K562 (cell line): ENCODE measurements around the gene SGSM2. TPM values are rescaled to one million over a fixed set of nuclear protein-coding genes. Genes with fewer than 3 reads are reported as not detected.

ENCODE experiments used
- ATAC-seq: fragments of 200-7000 bp; cut with Tn5 transposase; 3 replicates; pipeline ENCODE4 v1.9.1; 2020; ENCODE audit warnings: moderate library complexity
- BruUV-seq: library from RNA; stranded (reverse); fragments of 400-500 nt; replicated peaks from 2 replicates; lab custom pipeline; 2021; lab: Mats Ljungman, UMichigan
- CTCF ChIA-PET: fragments of 300-600 bp; formaldehyde crosslinking; extraction: SDS; loops from one replicate; lab custom pipeline; 2021; ENCODE audit warnings: low intra/inter-chr PET ratio; lab: Yijun Ruan, JAX
- POLR2A ChIA-PET: fragments of 300-600, 350-650 bp; sonication (Branson Sonifier 250); formaldehyde crosslinking; extraction: SDS; loops from one replicate; lab custom pipeline; 2021; ENCODE audit warnings: antibody characterized with exemption, inconsistent platforms; lab: Yijun Ruan, JAX
- DNase-seq, 4 experiments: peaks; one replicate each; pipeline versions ENCODE4 v3.0.0 to v3.0.0-alpha.2; 2011 to 2018; ENCODE audit warnings: low spot score in 3 of 4, mixed read lengths in 3 of 4; ENCODE audit errors: extremely low read depth in 1 of 4
- FAIRE-seq: peaks from 2 replicates; lab custom pipeline; 2011; peaks lifted over from hg19 to GRCh38; lab: Jason Lieb, UNC
- H2AFZ ChIP-seq: 2 replicates; pipeline ENCODE4 v1.6.0; 2011; ENCODE audit warnings: low read depth, low read length, control low read depth, inconsistent platforms
- H3K27ac ChIP-seq: fragments of 200-600 bp; 3 replicates; pipeline ENCODE4 v1.8.0; 2011; ENCODE audit warnings: low read depth, mild to moderate bottlenecking, control low read depth, inconsistent platforms, low read length, moderate library complexity, mixed read lengths; ENCODE audit errors: extremely low read depth
- H3K27me3 ChIP-seq, 2 experiments: fragments of 300-600 bp in 1 of 2; 2 replicates in 1 of 2; 3 replicates in 1 of 2; pipeline versions ENCODE4 v1.6.0 to v1.8.0; 2011; ENCODE audit warnings: inconsistent platforms in 2 of 2, low read length in 2 of 2, mild to moderate bottlenecking in 1 of 2, mixed read lengths in 1 of 2, moderate library complexity in 1 of 2; ENCODE audit not compliant: control insufficient read depth in 2 of 2, insufficient read depth in 2 of 2
- H3K36me3 ChIP-seq: fragments of 300-600 bp; 3 replicates; pipeline ENCODE4 v1.8.0; 2011; ENCODE audit warnings: mild to moderate bottlenecking, low read length, inconsistent platforms; ENCODE audit not compliant: control insufficient read depth, insufficient read depth
- H3K4me1 ChIP-seq, 2 experiments: fragments of 200-600 bp in 1 of 2; replicated peaks in 1 of 2; 2 replicates in 1 of 2; 3 replicates in 1 of 2; pipeline versions ENCODE4 v1.5.1 to v1.8.0; 2011; ENCODE audit warnings: inconsistent platforms in 2 of 2, low read length in 2 of 2, mild to moderate bottlenecking in 1 of 2, mixed read lengths in 1 of 2, moderate library complexity in 1 of 2; ENCODE audit not compliant: control insufficient read depth in 2 of 2, insufficient read depth in 2 of 2
- H3K4me2 ChIP-seq: 2 replicates; pipeline ENCODE4 v1.6.1; 2011; ENCODE audit warnings: low read length, control low read depth, inconsistent platforms, mixed read lengths; ENCODE audit not compliant: insufficient read depth
- H3K4me3 ChIP-seq: fragments of 200-600 bp; sonication (generic), shearing (Covaris generic); 2 replicates; pipeline ENCODE4 v1.5.1; 2016; ENCODE audit warnings: control low read depth, inconsistent platforms
- H3K79me2 ChIP-seq: fragments of 200-600 bp; 3 replicates; pipeline ENCODE4 v1.8.0; 2011; ENCODE audit warnings: low read length, inconsistent platforms; ENCODE audit not compliant: control insufficient read depth, insufficient read depth
- H3K9ac ChIP-seq, 2 experiments: 2 replicates each; pipeline versions ENCODE4 v1.6.0 to v1.6.1; 2011; ENCODE audit warnings: low read depth in 2 of 2, low read length in 2 of 2, control low read depth in 1 of 2, inconsistent platforms in 1 of 2, mild to moderate bottlenecking in 1 of 2, mixed read lengths in 1 of 2; ENCODE audit not compliant: insufficient read depth in 1 of 2
- H3K9me1 ChIP-seq: one replicate; pipeline ENCODE4 v1.6.0; 2011; ENCODE audit warnings: inconsistent platforms, mild to moderate bottlenecking, low read length, moderate library complexity; ENCODE audit not compliant: control insufficient read depth, insufficient read depth
- H3K9me3 ChIP-seq: replicated peaks from 2 replicates; pipeline ENCODE4 v1.5.1; 2011; ENCODE audit warnings: low read depth, low read length, inconsistent platforms; ENCODE audit not compliant: control insufficient read depth, insufficient read depth
- H4K20me1 ChIP-seq: replicated peaks from 2 replicates; pipeline ENCODE4 v1.6.1; 2011; ENCODE audit warnings: low read length, inconsistent platforms, mixed read lengths; ENCODE audit not compliant: control insufficient read depth, insufficient read depth
- CEBPB ChIP-seq: fragments of 450-650 bp; IDR thresholded peaks from 2 replicates; pipeline ENCODE4 v1.6.1; 2016; ENCODE audit warnings: missing genetic modification characterization, missing compliant biosample characterization
- KLF13 ChIP-seq: fragments of 450-650 bp; IDR thresholded peaks from 2 replicates; pipeline ENCODE4 v1.6.1; 2016; ENCODE audit warnings: missing genetic modification characterization, low read depth, mild to moderate bottlenecking, missing compliant biosample characterization, moderate library complexity, borderline replicate concordance
- MAFK ChIP-seq: IDR thresholded peaks from 2 replicates; pipeline ENCODE4 v1.6.1; 2011; ENCODE audit warnings: low read length, improper control_type of control experiment
- SLC30A9 ChIP-seq: fragments of 250-450 bp; sonication (Bioruptor Pico); IDR thresholded peaks from 2 replicates; pipeline ENCODE4 v1.8.0; 2022; ENCODE audit warnings: mild to moderate bottlenecking, moderate library complexity
- ZKSCAN8 ChIP-seq: fragments of 200-800 bp; sonication (Bioruptor generic); IDR thresholded peaks from 2 replicates; pipeline ENCODE4 v1.6.1; 2016; ENCODE audit warnings: missing genetic modification characterization, missing compliant biosample characterization
- ZNF707 ChIP-seq: fragments of 250-450 bp; sonication (Bioruptor Pico); conservative IDR thresholded peaks from 2 replicates; pipeline ENCODE4 v1.8.0; 2022; ENCODE audit warnings: inconsistent platforms, mild to moderate bottlenecking, moderate library complexity
- ZNF764 ChIP-seq: fragments of 250-450 bp; sonication (Bioruptor Pico); IDR thresholded peaks from 2 replicates; pipeline ENCODE4 v1.4.0; 2020; ENCODE audit warnings: low read depth, mild to moderate bottlenecking, moderate library complexity
- WGBS: fragments of 100-300 bp; shearing (Covaris generic); methylation state at CpG from one replicate; pipeline ENCODE4 v1.1.6; 2016; ENCODE audit warnings: low coverage, mixed read lengths; ENCODE audit not compliant: insufficient coverage; ENCODE audit errors: missing lambda C conversion rate; 5-methylcytosine and 5-hydroxymethylcytosine counted together
- in situ Hi-C: fragments of 300-500 bp; cut with MboI; formaldehyde crosslinking; loops from 4 replicates; pipeline ENCODE4 v1.15.0; 2018; ENCODE audit warnings: inconsistent platforms, mixed read lengths
- intact Hi-C: fragments of 100-400 bp; cut with micrococcal nuclease; formaldehyde crosslinking; loops from 2 replicates; pipeline ENCODE4 v1.14.2; 2022
- polyA plus RNA-seq, 8 experiments: library from polyadenylated mRNA; depleted of rRNA in 4 of 8; stranded (reverse) in 5 of 8; unstranded in 3 of 8; fragments of >200 nt; fragmentation: Nextera tagmentation in 2 of 8; fragmentation: Illumina TruSeq in 1 of 8; extraction: Ambion mirVana in 2 of 8; extraction: Trizol in 1 of 8; gene quantifications; 2 replicates each; pipeline versions ENCODE4 v1.2.1 to v1.2.3, GENCODE V29; 2011 to 2014; ENCODE audit warnings: inconsistent platforms in 1 of 8, missing spikeins in 1 of 8
- total RNA-seq, 7 experiments: library from RNA; depleted of rRNA in 6 of 7; stranded (reverse); fragments of >200 nt in 6 of 7; fragmentation: Illumina TruSeq in 2 of 7; extraction: Trizol in 2 of 7; gene quantifications; 2 replicates each; pipeline versions ENCODE4 v1.2.1 to v1.2.3, GENCODE V29; 2011 to 2021; ENCODE audit warnings: low replicate concordance in 1 of 7
- TF ChIP-seq, protein P1 (sequence below): fragments of 250-450 bp; sonication (Bioruptor Pico); IDR thresholded peaks from 2 replicates; pipeline ENCODE4 v1.8.0; 2022; ENCODE audit warnings: moderate library complexity, mild to moderate bottlenecking, inconsistent platforms

Gene SGSM2
- total and polyA plus RNA-seq, 9 of the 15 experiments (the other 6 are each of a cell fraction or from before 2014, with no cell fraction given), result 0.20 to 26.3 (median 14.8) TPM

DNA sequence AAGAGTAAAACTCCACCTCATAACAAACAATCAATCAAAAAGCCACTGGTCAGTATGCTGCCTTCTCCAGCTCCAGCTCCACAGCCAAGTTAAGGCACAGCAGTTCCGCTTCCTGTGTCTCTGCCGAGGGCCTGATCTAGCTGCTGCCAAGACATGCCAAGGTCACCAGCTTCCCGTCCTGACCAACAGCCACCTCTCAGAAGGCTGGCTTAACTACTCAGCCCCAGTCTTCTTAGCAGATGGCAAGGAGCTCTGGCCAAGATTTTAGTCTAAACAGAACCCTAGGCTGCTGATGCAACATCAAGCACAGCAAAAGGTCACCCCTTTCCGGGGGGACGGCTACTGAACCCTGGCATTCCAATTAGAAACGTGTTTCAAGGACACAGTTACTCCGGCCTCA is 81.3 kb downstream of the SGSM2 start:
- no peaks in the 10 kb centered on the region for H3K9me1 ChIP-seq
- POLR2A ChIA-PET, result interaction anchor here (0.9 to 1.3 kb wide), 5 partner anchors 12 to 37 kb away, joined by 3 to 5 read pairs (median 3); no protein-coding TSS in a partner anchor
- no peak overlapping the region for H2AFZ ChIP-seq
- no peak for FAIRE-seq
- no peaks in the 10 kb centered on the region for H3K9me3 ChIP-seq
- peaks cover 65% of the 10 kb centered on the region; the same call in 2 of the 3 replicates for H3K36me3 ChIP-seq
- no peaks in the 10 kb centered on the region; a peak in 1 of 5 replicates for H3K4me1 ChIP-seq
- 90% methylated on average over 6 of the region's 7 CpGs for WGBS
- no peak for TF ChIP-seq ZNF764 (CRISPR knock-in tag)
- TF ChIP-seq ZKSCAN8 (CRISPR knock-in tag), result no peak
- no peak for TF ChIP-seq CEBPB (tag)
- no peak for TF ChIP-seq ZNF707 (CRISPR knock-in tag)
- no peak for TF ChIP-seq KLF13 (tag)
- no peak for TF ChIP-seq SLC30A9 (CRISPR knock-in tag)
- TF ChIP-seq MAFK, result no peak
- TF ChIP-seq, protein P1, sequence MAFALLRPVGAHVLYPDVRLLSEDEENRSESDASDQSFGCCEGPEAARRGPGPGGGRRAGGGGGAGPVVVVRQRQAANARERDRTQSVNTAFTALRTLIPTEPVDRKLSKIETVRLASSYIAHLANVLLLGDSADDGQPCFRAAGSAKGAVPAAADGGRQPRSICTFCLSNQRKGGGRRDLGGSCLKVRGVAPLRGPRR (CRISPR knock-in tag), result no peak
- TF ChIP-seq, all 486 proteins: peak for 0
- no TSS peak for BruUV-seq
- Histone ChIP-seq H4K20me1 (no peaks in the 10 kb centered on the region), H3K79me2 (no peaks in the 10 kb centered on the region), H3K27me3 (no peaks in the 10 kb centered on the region), H3K4me3 (no peak overlapping the region), H3K27ac (no peak overlapping the region), H3K9ac (no peak overlapping the region), H3K4me2 (no peak overlapping the region)
- intact Hi-C loops (no loop called here), in situ Hi-C loops (no loop called here)
- CTCF ChIA-PET, result no interaction called here
- ATAC-seq, result no peak
- no peak for DNase-seq
